GM21825 (cell line): Measurements from ENCODE around the gene CPB2.
A peak's percentile ranks its signal among the peaks of the same experiment; 100 is the strongest.

Source experiments
- ATAC-seq: cut with Tn5 transposase; IDR thresholded peaks from one replicate; pipeline ENCODE4 v1.9.1; 2021; ENCODE audit warnings: mild to moderate bottlenecking, moderate library complexity; ENCODE audit not compliant: unreplicated experiment

Gene CPB2

DNA sequence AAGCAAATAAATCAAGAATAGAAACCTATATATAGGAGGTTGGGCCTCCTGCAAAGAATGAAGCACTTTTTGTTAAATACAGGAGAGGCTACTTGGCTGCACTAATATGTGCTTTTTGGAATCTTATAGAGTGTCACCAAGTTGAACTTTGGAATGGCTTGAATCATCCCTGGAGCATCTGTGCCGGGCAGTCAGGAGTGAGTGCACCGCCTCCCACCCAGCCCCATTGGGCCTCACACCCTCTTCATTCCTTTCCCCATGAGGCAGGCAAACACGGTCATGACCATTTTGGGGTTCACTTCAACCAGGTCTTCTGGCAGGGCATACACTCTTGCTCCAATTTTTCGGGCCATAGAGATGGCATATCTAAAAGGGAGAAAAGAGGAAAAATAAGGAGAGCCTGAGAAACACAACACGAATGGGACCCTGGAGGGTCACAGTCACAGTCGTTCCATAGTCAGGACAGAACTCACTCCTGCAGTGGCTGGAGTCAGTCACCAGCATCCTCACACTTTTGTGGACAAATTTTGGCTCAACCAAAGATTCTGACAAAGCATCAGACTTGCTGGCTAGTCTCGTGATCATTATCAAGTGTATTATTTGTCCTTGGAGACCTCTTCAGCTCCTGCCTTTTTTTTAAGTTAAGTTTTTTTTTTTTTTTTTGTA, 22.7 kb upstream of the CPB2 start:
- ATAC-seq: no peak

- ATAC-seq: peak; percentile 75
These were observed 21.9 kb upstream of the CPB2 start for GRCh38 chr13:46126552-46127357.

GRCh38 chr13:46126056-46126455, 21.2 kb upstream of the CPB2 start:
- ATAC-seq: no peak

- no peak for ATAC-seq
These were observed 20.4 kb upstream of the CPB2 start for GRCh38 chr13:46124967-46125933.

DNA sequence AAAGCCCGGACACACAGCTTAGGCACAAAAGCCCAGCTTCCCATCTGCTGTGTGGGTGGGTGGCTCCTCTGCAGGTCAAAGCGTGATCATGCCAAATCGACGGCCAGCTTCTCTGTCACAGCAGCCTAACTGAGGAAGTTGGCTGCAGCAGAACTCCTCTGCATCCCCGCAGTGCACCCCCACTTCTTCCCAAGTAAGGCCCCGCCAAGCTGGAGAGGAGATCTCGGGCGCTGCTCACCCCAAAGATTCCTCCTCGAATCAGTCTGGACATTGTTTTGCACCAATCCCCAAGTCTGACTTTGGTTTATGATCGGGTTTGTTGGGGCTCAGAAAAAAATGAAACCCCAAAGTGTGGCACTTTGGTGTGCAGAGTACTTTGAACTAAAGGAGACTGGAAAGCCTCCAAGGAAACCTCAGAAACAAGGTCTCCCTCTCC, 19.7 kb upstream of the CPB2 start:
- ATAC-seq: no peak

GRCh38 chr13:46122304-46122703, 17.5 kb upstream of the CPB2 start:
- ATAC-seq: no peak

- no peak for ATAC-seq
These were observed 16.8 kb upstream of the CPB2 start for GRCh38 chr13:46121597-46122163.

GRCh38 chr13:46121033-46121432, 16.2 kb upstream of the CPB2 start:
- no peak for ATAC-seq

DNA sequence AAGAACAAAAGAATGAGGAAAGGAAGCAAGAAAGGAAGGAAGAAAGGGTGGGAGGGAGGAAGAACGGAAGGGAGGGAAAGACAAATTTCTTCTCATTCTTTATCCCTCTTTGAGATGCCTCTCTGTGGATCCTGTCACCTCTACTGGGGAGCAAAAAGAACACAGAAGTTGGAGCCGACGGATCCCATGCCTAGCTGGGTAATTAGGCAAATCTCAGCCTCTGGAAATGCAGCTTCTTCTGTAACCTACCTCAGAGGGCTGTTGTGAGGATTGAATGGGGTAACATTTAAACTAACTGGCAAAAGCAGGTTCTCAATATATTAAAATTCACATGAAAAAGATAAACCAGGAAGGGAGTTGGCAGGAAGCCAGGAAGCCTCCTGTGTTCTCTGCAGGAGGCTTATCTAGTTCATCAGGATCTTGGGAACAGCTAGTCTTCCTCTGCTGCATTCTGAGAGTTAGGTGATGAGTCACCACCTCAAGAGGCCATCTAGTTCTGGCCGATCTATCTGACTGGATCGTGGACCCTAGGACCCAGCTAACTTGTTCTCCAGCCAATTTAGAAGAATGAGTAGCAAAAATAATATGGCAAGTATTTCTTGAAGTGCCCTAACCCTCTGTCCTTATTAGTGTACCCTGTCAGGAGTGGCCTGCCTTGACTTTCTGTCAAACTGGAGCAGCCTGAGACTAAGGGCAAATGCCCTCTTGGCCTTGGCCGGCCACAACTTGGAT, 15.2 kb upstream of the CPB2 start:
- no peak for ATAC-seq

- no peak for ATAC-seq
These were observed 12.0 kb upstream of the CPB2 start for GRCh38 chr13:46116653-46117502.

DNA sequence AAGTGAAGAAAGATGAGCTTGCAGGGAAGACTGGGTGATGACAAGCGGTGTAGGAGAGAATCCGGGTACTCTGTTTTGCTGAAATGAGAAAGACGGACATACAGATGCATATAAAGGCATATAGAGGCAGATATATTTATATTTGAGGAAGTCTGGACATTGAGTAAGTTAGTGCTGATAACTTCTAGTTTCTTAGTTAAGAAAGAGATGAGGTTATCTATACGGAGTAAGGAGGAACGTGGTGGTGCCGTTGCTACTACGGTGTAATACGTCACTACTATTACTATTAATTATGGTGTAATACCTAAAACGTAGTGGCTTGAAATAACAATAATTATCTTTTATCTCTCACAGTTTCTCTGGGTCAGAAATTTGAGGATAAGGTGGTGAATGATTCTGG, 9.8 kb upstream of the CPB2 start:
- no peak for ATAC-seq

DNA sequence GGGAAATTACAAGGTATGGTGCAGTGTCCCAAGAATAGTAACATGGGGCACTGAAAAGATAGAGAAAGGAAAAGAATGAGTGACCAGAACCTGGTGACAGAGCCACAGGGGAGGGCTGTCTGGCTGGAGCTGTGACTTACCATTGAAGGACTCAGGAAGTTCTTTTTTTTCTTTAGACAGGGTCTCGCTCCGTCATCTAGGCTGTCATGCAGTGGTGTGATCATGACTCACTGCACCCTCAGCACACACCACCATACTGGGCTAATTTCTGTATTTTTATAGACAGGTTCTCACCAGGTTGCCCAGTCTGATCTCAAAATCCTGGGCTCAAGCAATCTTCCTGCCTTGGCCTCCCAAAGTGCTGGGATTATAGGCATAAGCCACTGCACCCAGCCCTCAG, 8.8 kb upstream of the CPB2 start:
- ATAC-seq: no peak

DNA sequence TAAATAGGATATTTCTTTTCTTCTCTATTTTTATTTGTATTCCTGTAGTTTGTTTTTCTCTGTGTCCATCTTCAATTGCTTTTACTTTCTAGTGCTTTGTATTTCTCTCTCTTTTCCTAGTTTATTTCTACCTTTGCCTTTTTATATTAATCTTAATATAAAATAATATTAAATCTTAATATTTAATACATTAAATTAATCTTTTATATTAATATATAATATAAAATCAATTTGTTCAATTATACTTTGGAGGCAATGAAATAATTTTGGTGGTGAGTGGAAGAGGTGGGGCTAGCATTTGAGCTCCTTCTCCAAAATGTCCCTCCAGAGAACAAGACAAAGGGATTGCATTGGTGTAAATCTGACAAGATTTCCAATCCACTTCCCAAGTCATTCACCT, 6.3 kb upstream of the CPB2 start:
- no peak for ATAC-seq

- no peak for ATAC-seq
These were observed 4.6 kb upstream of the CPB2 start for GRCh38 chr13:46109451-46109850.

GRCh38 chr13:46106839-46107371, 2.1 kb upstream of the CPB2 start:
- no peak for ATAC-seq

GRCh38 chr13:46103037-46103436, 1.8 kb downstream of the CPB2 start:
- ATAC-seq: no peak

- ATAC-seq: no peak
These were observed 2.6 kb downstream of the CPB2 start for GRCh38 chr13:46102255-46102605.

DNA sequence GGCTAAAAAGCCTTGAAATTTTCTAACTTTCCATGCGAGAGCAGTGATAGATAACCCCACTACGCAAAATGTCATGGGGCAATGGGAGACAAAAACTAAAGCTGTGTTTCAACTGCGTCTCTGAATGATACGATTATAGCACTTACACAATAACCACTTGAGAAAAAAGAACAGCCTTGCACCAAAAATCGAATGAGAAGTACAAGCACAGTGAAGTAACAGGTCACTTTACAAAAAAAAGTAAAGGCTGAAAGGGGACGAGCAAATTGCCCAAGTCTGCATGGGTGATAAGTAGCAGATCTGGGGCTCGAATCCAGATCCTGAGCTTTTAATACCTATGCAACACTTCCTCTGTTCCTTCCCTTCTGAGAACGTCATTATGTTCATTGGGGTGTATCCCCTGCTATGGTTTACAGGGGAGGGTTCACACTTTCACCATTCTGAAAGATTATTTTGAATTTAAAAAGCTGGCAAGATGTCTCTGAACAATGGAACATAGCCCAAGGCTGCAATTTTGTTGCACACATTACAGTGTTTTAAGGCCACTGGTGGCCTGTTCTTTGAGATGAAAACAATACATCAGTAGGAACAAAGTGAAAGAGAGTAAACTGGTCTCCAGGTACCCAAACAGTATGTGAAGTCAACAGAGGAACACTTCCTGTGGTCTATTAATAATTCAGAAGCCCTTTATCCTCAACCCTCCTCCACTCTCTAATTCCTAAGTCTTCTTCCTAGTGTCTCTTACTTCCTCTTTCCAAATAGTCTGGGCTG, 3.2 kb downstream of the CPB2 start:
- ATAC-seq: no peak
